GM12878 (cell line): ENCODE data around the gene ITPR2. TPM values are rescaled to one million over a fixed set of nuclear protein-coding genes. Genes with fewer than 3 reads are reported as not detected.

Experiments
- ATAC-seq: fragments of 200-7000 bp; cut with Tn5 transposase; 3 replicates; pipeline ENCODE4 v1.9.1; 2020; ENCODE audit warnings: mild to moderate bottlenecking, moderate library complexity
- BruUV-seq: library from RNA; stranded (reverse); fragments of 400-500 nt; replicated peaks from 2 replicates; lab custom pipeline; 2021; lab: Mats Ljungman, UMichigan
- CTCF ChIA-PET: fragments of 300-600 bp; sonication (Branson Sonifier 250); formaldehyde crosslinking; extraction: SDS; loops from one replicate; lab custom pipeline; 2021; ENCODE audit warnings: inconsistent platforms; lab: Yijun Ruan, JAX
- POLR2A ChIA-PET: fragments of 350-600 bp; formaldehyde crosslinking; extraction: SDS; loops from one replicate; lab custom pipeline; 2021; ENCODE audit warnings: inconsistent platforms; lab: Charles Lee
- RAD21 ChIA-PET: fragments of 300-600 bp; sonication (Branson Sonifier 250); formaldehyde crosslinking; loops from one replicate; lab custom pipeline; 2023; ENCODE audit warnings: antibody characterized with exemption; ENCODE audit not compliant: unreplicated experiment; lab: Charles Lee
- SMC1A ChIA-PET: fragments of 300-600 bp; sonication (Branson Sonifier 250); formaldehyde crosslinking; loops from one replicate; lab custom pipeline; 2023; ENCODE audit not compliant: unreplicated experiment, uncharacterized antibody; lab: Charles Lee
- DNase-seq: peaks from one replicate; pipeline ENCODE4 v3.0.0-alpha.2; 2011; ENCODE audit warnings: low read depth, low spot score
- FAIRE-seq: peaks from 3 replicates; lab custom pipeline; 2011; peaks lifted over from hg19 to GRCh38; lab: Jason Lieb, UNC
- H2AFZ ChIP-seq: 2 replicates; pipeline ENCODE4 v1.6.0; 2011; ENCODE audit warnings: low read depth, low read length, control low read depth; ENCODE audit not compliant: control insufficient read depth
- H3K27ac ChIP-seq: 2 replicates; pipeline ENCODE4 v1.5.1; 2011; ENCODE audit warnings: control low read depth; ENCODE audit not compliant: control insufficient read depth, insufficient read depth
- H3K27me3 ChIP-seq, 2 experiments: replicated peaks in 1 of 2; 2 replicates each; pipeline versions ENCODE4 v1.6.0 to v1.6.1; 2011; ENCODE audit warnings: low read length in 1 of 2; ENCODE audit not compliant: control insufficient read depth in 2 of 2, insufficient read depth in 2 of 2
- H3K36me3 ChIP-seq, 2 experiments: 2 replicates each; pipeline ENCODE4 v1.5.1; 2011; ENCODE audit warnings: low read length in 1 of 2; ENCODE audit not compliant: control insufficient read depth in 2 of 2, insufficient read depth in 2 of 2
- H3K4me1 ChIP-seq: 2 replicates; pipeline ENCODE4 v1.6.1; 2011; ENCODE audit warnings: mild to moderate bottlenecking, low read length, moderate library complexity, mixed read lengths; ENCODE audit not compliant: control insufficient read depth, insufficient read depth
- H3K4me2 ChIP-seq: 2 replicates; pipeline ENCODE4 v1.6.0; 2011; ENCODE audit warnings: control low read depth; ENCODE audit not compliant: control insufficient read depth, insufficient read depth
- H3K4me3 ChIP-seq: fragments of 200-600 bp; sonication (generic); 2 replicates; pipeline ENCODE4 v1.5.1; 2016
- H3K79me2 ChIP-seq: 2 replicates; pipeline ENCODE4 v1.6.0; 2011; ENCODE audit warnings: low read length; ENCODE audit not compliant: control insufficient read depth, insufficient read depth
- H3K9ac ChIP-seq: 2 replicates; pipeline ENCODE4 v1.8.0; 2011; ENCODE audit warnings: low read length, control low read depth, mixed read lengths; ENCODE audit not compliant: control insufficient read depth, insufficient read depth
- H3K9me3 ChIP-seq: replicated peaks from 3 replicates; pipeline ENCODE4 v1.5.1; 2011; ENCODE audit warnings: mild to moderate bottlenecking, low read length; ENCODE audit not compliant: control insufficient read depth, insufficient read depth
- H4K20me1 ChIP-seq: 2 replicates; pipeline ENCODE4 v1.6.0; 2011; ENCODE audit not compliant: control insufficient read depth, insufficient read depth
- ETV6 ChIP-seq, 2 experiments: fragments of 450-650 bp in 1 of 2; IDR thresholded peaks in 1 of 2; conservative IDR thresholded peaks in 1 of 2; 2 replicates each; pipeline ENCODE4 v1.6.1; 2014; ENCODE audit warnings: antibody characterized with exemption in 1 of 2, borderline replicate concordance in 1 of 2, low read depth in 1 of 2, mild to moderate bottlenecking in 1 of 2, moderate library complexity in 1 of 2
- IKZF1 ChIP-seq: fragments of 450-650 bp; conservative IDR thresholded peaks from 2 replicates; pipeline ENCODE4 v1.6.1; 2017; ENCODE audit warnings: antibody characterized with exemption, mild to moderate bottlenecking
- NR2F1 ChIP-seq: fragments of 450-650 bp; conservative IDR thresholded peaks from 2 replicates; pipeline ENCODE4 v1.6.1; 2017; ENCODE audit warnings: mild to moderate bottlenecking
- WGBS: methylation state at CpG from one replicate; pipeline ENCODE4 v1.1.6; 2016; ENCODE audit warnings: low lambda C conversion rate; ENCODE audit not compliant: insufficient replicate concordance, insufficient coverage; ENCODE audit errors: missing lambda C conversion rate; 5-methylcytosine and 5-hydroxymethylcytosine counted together
- in situ Hi-C: fragments of 300-500 bp; cut with MboI; formaldehyde crosslinking; loops from 9 replicates; pipeline ENCODE4 v1.14.3; 2018; ENCODE audit warnings: mixed read lengths
- intact Hi-C: fragments of 100-400 bp; cut with micrococcal nuclease; formaldehyde crosslinking; loops from one replicate; pipeline ENCODE4 v1.14.2; 2022; ENCODE audit not compliant: unreplicated experiment
- polyA plus RNA-seq, 11 experiments: library from polyadenylated mRNA; depleted of rRNA in 4 of 11; unstranded in 6 of 11; stranded (reverse) in 5 of 11; fragments of >200 nt; fragmentation: Nextera tagmentation in 4 of 11; fragmentation: Illumina TruSeq in 1 of 11; extraction: Ambion mirVana in 4 of 11; extraction: Trizol in 1 of 11; gene quantifications; 1 replicate in 1 of 11; 2 replicates in 10 of 11; pipeline versions ENCODE4 v1.2.1 to v1.2.3, GENCODE V29; 2011 to 2016; ENCODE audit warnings: inconsistent platforms in 2 of 11, missing spikeins in 2 of 11, low read depth in 1 of 11
- total RNA-seq, 4 experiments: library from RNA; depleted of rRNA in 3 of 4; stranded (reverse); fragments of >200 nt in 3 of 4; fragmentation: Illumina TruSeq in 1 of 4; extraction: Trizol in 1 of 4; gene quantifications; 2 replicates each; pipeline versions ENCODE4 v1.2.1 to v1.2.3, GENCODE V29; 2013 to 2021
- TF ChIP-seq, protein P1 (sequence below): fragments of 450-650 bp; IDR thresholded peaks from 2 replicates; pipeline ENCODE4 v1.6.1; 2017; ENCODE audit warnings: low read depth, mild to moderate bottlenecking, moderate library complexity

ITPR2 gene
- total and polyA plus RNA-seq, 10 of the 15 experiments (the other 5 are each of a cell fraction or from before 2014, with no cell fraction given), result 7.5 to 76.2 (median 47.1) TPM

DNA sequence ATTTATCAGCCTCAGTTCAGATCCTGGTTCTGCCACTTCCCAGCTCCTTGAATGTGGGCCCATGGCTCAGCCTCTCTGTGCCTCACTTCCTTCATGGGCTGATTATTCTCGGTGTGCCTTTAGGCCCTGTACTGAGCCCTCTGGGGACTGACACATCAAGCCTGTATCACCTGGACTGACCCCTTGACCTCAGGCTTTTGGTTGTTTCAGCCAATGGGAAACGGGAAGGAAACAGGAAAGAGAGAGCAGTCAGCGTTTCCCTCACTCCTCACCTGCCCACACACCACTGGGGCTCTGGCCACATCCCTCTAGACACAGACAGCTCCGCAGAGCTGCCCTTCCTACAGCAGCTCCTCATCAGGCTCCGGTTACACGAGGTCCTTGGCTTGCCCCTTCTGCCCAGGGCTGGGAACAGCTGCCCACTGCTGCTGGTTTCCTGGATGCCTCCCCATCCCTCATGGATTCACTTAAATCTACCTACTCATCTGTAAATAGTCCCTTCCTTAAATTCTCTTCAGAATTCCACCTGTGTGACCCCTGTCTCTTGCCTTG is 37.0 kb upstream of the ITPR2 start:
- Histone ChIP-seq H3K4me2 (no peak overlapping the region), H3K27ac (no peak overlapping the region), H3K9ac (no peak overlapping the region), H3K4me1 (peaks cover 48% of the 10 kb centered on the region), H3K27me3 (no peaks in the 10 kb centered on the region), H3K79me2 (no peaks in the 10 kb centered on the region), H3K9me3 (no peaks in the 10 kb centered on the region), H3K36me3 (no peaks in the 10 kb centered on the region), H2AFZ (no peak overlapping the region), H4K20me1 (no peaks in the 10 kb centered on the region), H3K4me3 (no peak overlapping the region)
- BruUV-seq, result no TSS peak
- ChIA-PET SMC1A (interaction anchor here (0.8 to 9.4 kb wide), 13 partner anchors 7 to 145 kb away, joined by 3 to 105 read pairs (median 7); no protein-coding TSS in a partner anchor), CTCF (interaction anchor here (0.7 to 10.1 kb wide), 9 partner anchors 9 to 40 kb away, joined by 3 to 95 read pairs (median 3); partner anchors contain the start of gene ITPR2), RAD21 (interaction anchor here (1.1 to 5.3 kb wide), 7 partner anchors 9 to 140 kb away, joined by 3 to 36 read pairs (median 5); partner anchors contain the start of gene ITPR2), POLR2A (interaction anchor here (0.7 to 2.2 kb wide), 4 partner anchors 9 to 143 kb away, joined by 3 to 8 read pairs (median 5); partner anchors contain the start of gene ITPR2)
- intact Hi-C loops, result no loop called here
- no peak for DNase-seq
- FAIRE-seq, result no peak
- ATAC-seq, result no peak
- TF ChIP-seq NR2F1 (peak; percentile 79), IKZF1 (peak; percentile 75), ETV6 (conservative IDR thresholded peaks at IDR 0.05 in 1 of 2, IDR thresholded peaks at IDR 0.05 in 1 of 2; ENCODE audit: borderline replicate concordance in 1 of 2, low read depth in 1 of 2) (peak in 1 of 2 experiments; percentile 61; a peak in 2 of 4 replicates)
- TF ChIP-seq, protein P1, sequence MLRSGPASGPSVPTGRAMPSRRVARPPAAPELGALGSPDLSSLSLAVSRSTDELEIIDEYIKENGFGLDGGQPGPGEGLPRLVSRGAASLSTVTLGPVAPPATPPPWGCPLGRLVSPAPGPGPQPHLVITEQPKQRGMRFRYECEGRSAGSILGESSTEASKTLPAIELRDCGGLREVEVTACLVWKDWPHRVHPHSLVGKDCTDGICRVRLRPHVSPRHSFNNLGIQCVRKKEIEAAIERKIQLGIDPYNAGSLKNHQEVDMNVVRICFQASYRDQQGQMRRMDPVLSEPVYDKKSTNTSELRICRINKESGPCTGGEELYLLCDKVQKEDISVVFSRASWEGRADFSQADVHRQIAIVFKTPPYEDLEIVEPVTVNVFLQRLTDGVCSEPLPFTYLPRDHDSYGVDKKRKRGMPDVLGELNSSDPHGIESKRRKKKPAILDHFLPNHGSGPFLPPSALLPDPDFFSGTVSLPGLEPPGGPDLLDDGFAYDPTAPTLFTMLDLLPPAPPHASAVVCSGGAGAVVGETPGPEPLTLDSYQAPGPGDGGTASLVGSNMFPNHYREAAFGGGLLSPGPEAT, result no peak
- WGBS, result 77% methylated on average over 6 of the region's 6 CpGs
- in situ Hi-C loops, result no loop called here
